ENCODE results near the gene UNC50. TPM values are rescaled to one million over a fixed set of nuclear protein-coding genes. Genes with fewer than 3 reads are reported as not detected.
"Not testable (repeated sequence)": the region's sequence is repeated elsewhere in the genome, so short reads cannot be mapped to it uniquely, and the experiment has no call there.

The UNC50 gene
- total RNA-seq, 2 donors from 2014 or later = 29.6 to 31.8 TPM

DNA sequence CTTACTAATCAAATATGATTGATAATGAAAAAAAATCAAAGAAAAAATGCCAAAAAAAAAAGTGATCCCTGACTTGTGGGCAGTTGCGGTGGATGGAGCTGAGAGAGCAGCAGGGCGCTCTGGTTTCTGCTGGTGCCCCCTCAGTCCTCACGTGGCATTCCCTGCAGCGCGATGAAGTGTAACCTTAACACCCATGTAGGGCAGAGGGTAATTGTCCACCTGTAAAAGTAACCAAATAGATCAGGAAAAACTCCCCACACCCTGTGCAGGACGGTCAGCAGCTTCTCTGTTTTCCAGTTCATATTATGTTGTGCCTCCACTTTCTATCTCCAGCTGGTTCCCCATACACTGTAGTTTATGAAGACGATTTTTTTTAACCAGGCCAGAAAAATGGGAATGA, 25.1 kb upstream of the UNC50 start:
- DNase-seq (ENCODE audit: low spot score) (no peak), ATAC-seq (no peak)
- Mint-ChIP-seq H3K4me3 (no peak overlapping the region), H3K4me1 (ENCODE audit: low read depth in 2 of 2) (no peaks in the 10 kb centered on the region), H3K27me3 (no peaks in the 10 kb centered on the region), H3K27ac (no peak overlapping the region), H3K36me3 (peaks cover 18% of the 10 kb centered on the region), H3K9me3 (no peaks in the 10 kb centered on the region)

- H3K27ac Mint-ChIP-seq = no peak overlapping the region
- H3K4me1 Mint-ChIP-seq (ENCODE audit: low read depth in 2 of 2) = no peaks in the 10 kb centered on the region
- peaks cover 18% of the 10 kb centered on the region for H3K36me3 Mint-ChIP-seq
- H3K4me3 Mint-ChIP-seq = no peak overlapping the region
- H3K9me3 Mint-ChIP-seq = no peaks in the 10 kb centered on the region
- H3K27me3 Mint-ChIP-seq = no peaks in the 10 kb centered on the region
- peak in 1 of 2 donors; percentile 13 for ATAC-seq
- no peak for DNase-seq (ENCODE audit: low spot score)
Observed at GRCh38 chr2:98583816-98584618, 24.4 kb upstream of the UNC50 start.

GRCh38 chr2:98585386-98585785, 23.0 kb upstream of the UNC50 start:
- Mint-ChIP-seq H3K4me3 (no peak overlapping the region), H3K27ac (no peak overlapping the region), H3K9me3 (no peaks in the 10 kb centered on the region), H3K36me3 (peaks cover 18% of the 10 kb centered on the region), H3K4me1 (ENCODE audit: low read depth in 2 of 2) (no peaks in the 10 kb centered on the region), H3K27me3 (no peaks in the 10 kb centered on the region)
- DNase-seq (ENCODE audit: low spot score) = no peak
- ATAC-seq = no peak

GRCh38 chr2:98586551-98587140, 21.7 kb upstream of the UNC50 start:
- peaks cover 11% of the 10 kb centered on the region for H3K36me3 Mint-ChIP-seq
- no peaks in the 10 kb centered on the region for H3K4me1 Mint-ChIP-seq (ENCODE audit: low read depth in 2 of 2)
- H3K4me3 Mint-ChIP-seq = no peak overlapping the region
- H3K9me3 Mint-ChIP-seq = no peaks in the 10 kb centered on the region
- no peak for ATAC-seq
- no peaks in the 10 kb centered on the region for H3K27me3 Mint-ChIP-seq
- peak overlapping the region in 1 of 2 donors; percentile 41 for H3K27ac Mint-ChIP-seq
- no peak for DNase-seq (ENCODE audit: low spot score)

DNA sequence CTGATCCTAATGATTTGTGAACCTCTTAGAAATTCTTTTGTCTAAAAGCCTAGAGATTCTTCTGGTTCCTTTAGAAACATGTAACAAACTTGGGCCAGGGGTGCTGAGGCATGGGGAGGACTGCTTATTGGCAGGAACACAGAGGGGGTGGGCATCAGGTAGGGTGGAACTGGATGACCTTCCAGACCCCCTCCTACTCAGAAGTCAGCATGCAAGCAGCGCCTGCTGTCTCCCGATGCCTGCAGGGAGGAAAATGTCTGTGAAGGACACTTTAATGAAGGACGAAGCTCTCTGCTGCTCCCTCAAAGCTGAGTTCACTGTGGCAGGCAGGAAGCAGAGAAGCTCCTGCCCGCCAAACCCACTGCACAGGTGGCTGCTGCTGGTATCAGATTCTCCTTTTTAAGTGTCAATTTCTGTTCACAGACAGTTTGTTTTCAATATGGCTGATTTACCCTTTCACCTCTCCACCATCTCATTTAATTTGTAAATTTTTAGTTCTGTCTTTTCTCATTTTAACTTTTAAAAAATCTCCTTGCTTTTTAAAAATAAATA, 19.4 kb upstream of the UNC50 start:
- Mint-ChIP-seq H3K4me1 (ENCODE audit: low read depth in 2 of 2) (peaks cover 8% of the 10 kb centered on the region in 2 donors), H3K27ac (peak overlapping the region in 1 of 2 donors; percentile 33), H3K4me3 (no peak overlapping the region), H3K36me3 (peaks cover 9% of the 10 kb centered on the region), H3K9me3 (no peaks in the 10 kb centered on the region), H3K27me3 (no peaks in the 10 kb centered on the region)
- no peak for DNase-seq (ENCODE audit: low spot score)
- no peak for ATAC-seq

GRCh38 chr2:98589489-98589888, 18.9 kb upstream of the UNC50 start:
- peak overlapping the region in 1 of 2 donors; percentile 33 for H3K27ac Mint-ChIP-seq
- ATAC-seq (no peak), DNase-seq (ENCODE audit: low spot score) (no peak)
- peaks cover 9 to 10% of the 10 kb centered on the region in 2 donors for H3K4me1 Mint-ChIP-seq (ENCODE audit: low read depth in 2 of 2)
- H3K36me3 Mint-ChIP-seq = peaks cover 11% of the 10 kb centered on the region
- no peak overlapping the region for H3K4me3 Mint-ChIP-seq
- H3K27me3 Mint-ChIP-seq = no peaks in the 10 kb centered on the region
- H3K9me3 Mint-ChIP-seq = no peaks in the 10 kb centered on the region

DNA sequence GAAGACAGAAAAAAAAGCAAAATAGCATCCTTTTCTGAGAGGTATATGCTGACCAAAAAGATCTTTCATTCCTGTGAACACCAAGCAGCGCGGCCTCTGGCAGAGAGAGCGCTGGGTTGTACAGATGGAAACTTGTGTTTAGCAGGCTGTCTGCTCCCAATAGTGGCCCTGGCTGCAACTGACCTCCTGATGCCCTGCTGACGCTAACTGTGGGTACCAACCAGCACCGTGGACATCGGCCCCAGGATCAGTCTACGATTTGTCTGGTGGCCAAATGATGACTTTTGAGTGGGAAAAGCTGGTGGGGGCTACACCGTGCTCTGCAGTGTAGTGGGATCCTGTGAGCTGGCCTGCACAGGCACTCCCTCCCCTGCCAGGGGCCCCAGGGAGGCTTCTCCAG, 15.8 kb upstream of the UNC50 start:
- Mint-ChIP-seq H3K27me3 (no peaks in the 10 kb centered on the region), H3K4me1 (ENCODE audit: low read depth in 2 of 2) (peaks cover 9 to 15% of the 10 kb centered on the region in 2 donors), H3K27ac (no peak overlapping the region), H3K9me3 (no peaks in the 10 kb centered on the region), H3K36me3 (peaks cover 17% of the 10 kb centered on the region), H3K4me3 (no peak overlapping the region)
- no peak for DNase-seq (ENCODE audit: low spot score)
- ATAC-seq = peak in 1 of 2 donors; percentile 17

GRCh38 chr2:98594665-98595064, 13.7 kb upstream of the UNC50 start:
- ATAC-seq; DNase-seq (ENCODE audit: low spot score); H3K4me3 Mint-ChIP-seq; H3K9me3 Mint-ChIP-seq; H3K27ac Mint-ChIP-seq; H3K27me3 Mint-ChIP-seq: not testable (repeated sequence)
- peaks cover 13 to 21% of the 10 kb centered on the region in 2 donors for H3K4me1 Mint-ChIP-seq (ENCODE audit: low read depth in 2 of 2)
- H3K36me3 Mint-ChIP-seq = peaks cover 17% of the 10 kb centered on the region

- peak in 1 of 2 donors; percentile 38 for ATAC-seq
- H3K4me3 Mint-ChIP-seq = no peak overlapping the region
- DNase-seq (ENCODE audit: low spot score) = no peak
- peaks cover 9% of the 10 kb centered on the region for H3K36me3 Mint-ChIP-seq
- H3K4me1 Mint-ChIP-seq (ENCODE audit: low read depth in 2 of 2) = peaks cover 5 to 20% of the 10 kb centered on the region in 2 donors
- H3K27ac Mint-ChIP-seq = peak overlapping the region; percentile 4 to 31
- H3K9me3 Mint-ChIP-seq = no peaks in the 10 kb centered on the region
- no peaks in the 10 kb centered on the region for H3K27me3 Mint-ChIP-seq
Observed at GRCh38 chr2:98598781-98599428, 9.5 kb upstream of the UNC50 start.

GRCh38 chr2:98601532-98602132, 6.8 kb upstream of the UNC50 start:
- peaks cover 21 to 28% of the 10 kb centered on the region in 2 donors for H3K4me1 Mint-ChIP-seq (ENCODE audit: low read depth in 2 of 2)
- H3K27ac Mint-ChIP-seq = no peak overlapping the region
- ATAC-seq (peak; percentile 61 to 72), DNase-seq (ENCODE audit: low spot score) (no peak)
- no peaks in the 10 kb centered on the region for H3K27me3 Mint-ChIP-seq
- peaks cover 2% of the 10 kb centered on the region for H3K36me3 Mint-ChIP-seq
- no peak overlapping the region for H3K4me3 Mint-ChIP-seq
- no peaks in the 10 kb centered on the region for H3K9me3 Mint-ChIP-seq

- no peaks in the 10 kb centered on the region for H3K27me3 Mint-ChIP-seq
- no peak overlapping the region for H3K4me3 Mint-ChIP-seq
- DNase-seq (ENCODE audit: low spot score) = no peak
- H3K27ac Mint-ChIP-seq = peak overlapping the region; percentile 27 to 77
- no peak for ATAC-seq
- H3K9me3 Mint-ChIP-seq = no peaks in the 10 kb centered on the region
- H3K4me1 Mint-ChIP-seq (ENCODE audit: low read depth in 2 of 2) = peaks cover 34 to 37% of the 10 kb centered on the region in 2 donors
- no peaks in the 10 kb centered on the region for H3K36me3 Mint-ChIP-seq
Observed at GRCh38 chr2:98604547-98604946, 3.8 kb upstream of the UNC50 start.

DNA sequence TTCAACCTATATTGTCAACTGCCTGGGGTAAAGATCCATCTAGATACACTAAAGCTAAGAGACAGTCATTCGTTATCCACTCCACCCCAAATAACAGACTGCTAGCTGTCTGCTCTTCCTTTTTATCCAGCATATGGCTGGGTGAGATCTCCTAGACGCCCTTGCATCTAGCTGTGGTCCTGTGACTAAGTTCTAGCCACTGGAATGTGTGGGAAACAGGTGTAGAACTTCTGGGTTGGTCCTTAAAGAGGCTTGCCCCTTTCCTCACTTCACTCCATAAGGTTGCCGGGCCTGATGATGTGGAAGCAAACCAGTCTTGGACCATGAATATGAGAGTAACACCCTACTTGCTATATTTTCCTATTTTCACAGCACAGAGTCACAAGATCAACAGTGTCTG, 3.3 kb upstream of the UNC50 start:
- no peaks in the 10 kb centered on the region for H3K27me3 Mint-ChIP-seq
- no peaks in the 10 kb centered on the region for H3K36me3 Mint-ChIP-seq
- H3K4me3 Mint-ChIP-seq = no peak overlapping the region
- ATAC-seq = no peak
- no peak for DNase-seq (ENCODE audit: low spot score)
- peaks cover 38 to 40% of the 10 kb centered on the region in 2 donors for H3K4me1 Mint-ChIP-seq (ENCODE audit: low read depth in 2 of 2)
- no peaks in the 10 kb centered on the region for H3K9me3 Mint-ChIP-seq
- peak overlapping the region; percentile 27 to 77 for H3K27ac Mint-ChIP-seq

DNA sequence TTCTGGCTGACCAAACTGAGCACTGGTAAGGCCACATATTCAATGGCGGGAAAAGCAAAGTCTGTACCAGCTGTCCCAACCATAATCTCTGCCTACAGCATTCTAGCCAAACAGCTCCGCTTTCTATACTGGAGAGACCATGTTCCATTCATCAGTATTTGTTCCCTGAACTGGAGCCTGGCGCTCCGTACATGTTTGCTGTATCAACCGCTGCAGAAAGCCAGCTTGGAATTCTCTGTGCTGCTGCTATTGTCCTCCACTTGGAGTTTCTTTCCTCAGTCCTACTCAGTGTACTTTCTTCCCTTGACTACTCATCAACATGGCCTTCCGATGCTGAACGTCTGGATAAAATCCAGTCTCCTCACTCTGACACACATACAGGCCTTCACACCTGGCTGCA, 2.0 kb upstream of the UNC50 start:
- no peak for ATAC-seq
- peaks cover 49 to 53% of the 10 kb centered on the region in 2 donors for H3K4me1 Mint-ChIP-seq (ENCODE audit: low read depth in 2 of 2)
- no peaks in the 10 kb centered on the region for H3K9me3 Mint-ChIP-seq
- H3K4me3 Mint-ChIP-seq = peak overlapping the region; percentile 94
- DNase-seq (ENCODE audit: low spot score) = no peak
- H3K27ac Mint-ChIP-seq = peak overlapping the region; percentile 93 to 97
- peaks cover 9% of the 10 kb centered on the region for H3K36me3 Mint-ChIP-seq
- H3K27me3 Mint-ChIP-seq = no peaks in the 10 kb centered on the region
